HG03457 (cell line): ENCODE measurements around the gene BCO1.
A peak's percentile ranks its signal among the peaks of the same experiment; 100 is the strongest.

Source experiments
- ATAC-seq: cut with Tn5 transposase; IDR thresholded peaks from one replicate; pipeline ENCODE4 v1.9.1; 2021; ENCODE audit warnings: moderate number of reproducible peaks; ENCODE audit not compliant: unreplicated experiment

BCO1 gene

GRCh38 chr16:81315271-81316175, 77.0 kb downstream of the BCO1 start:
- ATAC-seq, result peak; percentile 23

- no peak for ATAC-seq
Observed at GRCh38 chr16:81316176-81316496, 77.6 kb downstream of the BCO1 start.

- no peak for ATAC-seq
Observed at GRCh38 chr16:81318711-81319110, 80.2 kb downstream of the BCO1 start.

- no peak for ATAC-seq
Observed at GRCh38 chr16:81319221-81319912, 80.9 kb downstream of the BCO1 start.

GRCh38 chr16:81321039-81321438, 82.5 kb downstream of the BCO1 start:
- ATAC-seq, result no peak

GRCh38 chr16:81321536-81321935, 83.0 kb downstream of the BCO1 start:
- no peak for ATAC-seq

- no peak for ATAC-seq
Observed at GRCh38 chr16:81324808-81325207, 86.3 kb downstream of the BCO1 start.

GRCh38 chr16:81327011-81327410, 88.5 kb downstream of the BCO1 start:
- no peak for ATAC-seq

- no peak for ATAC-seq
Observed at GRCh38 chr16:81327447-81328196, 89.1 kb downstream of the BCO1 start.

GRCh38 chr16:81329947-81330346, 91.5 kb downstream of the BCO1 start:
- ATAC-seq, result no peak

GRCh38 chr16:81333356-81333755, 94.9 kb downstream of the BCO1 start:
- ATAC-seq, result no peak

GRCh38 chr16:81335669-81336068, 97.2 kb downstream of the BCO1 start:
- ATAC-seq, result no peak

GRCh38 chr16:81337097-81337496, 98.6 kb downstream of the BCO1 start:
- ATAC-seq, result no peak
